Measurements from ENCODE around the gene RBM28. TPM values are rescaled to one million over a fixed set of nuclear protein-coding genes. Genes with fewer than 3 reads are reported as not detected.
"Not testable (repeated sequence)": the region's sequence is repeated elsewhere in the genome, so short reads cannot be mapped to it uniquely, and the experiment has no call there.

RBM28 gene
- total RNA-seq, 3 donors from 2014 or later: 113 to 121 (median 120) TPM

- Mint-ChIP-seq H3K9me3 (no peaks in the 10 kb centered on the region), H3K4me3 (no peak overlapping the region), H3K27me3 (ENCODE audit: low read depth) (no peaks in the 10 kb centered on the region), H3K4me1 (ENCODE audit: low read depth) (no peaks in the 10 kb centered on the region), H3K36me3 (ENCODE audit: insufficient read depth) (peaks cover 49% of the 10 kb centered on the region)
- ATAC-seq (no peak), DNase-seq (no peak)
These were observed 39.5 kb downstream of the RBM28 start for GRCh38 chr7:128304212-128304611.

- Mint-ChIP-seq H3K36me3 (ENCODE audit: insufficient read depth) (peaks cover 46% of the 10 kb centered on the region), H3K4me1 (ENCODE audit: low read depth) (no peaks in the 10 kb centered on the region), H3K4me3 (no peak overlapping the region), H3K9me3 (no peaks in the 10 kb centered on the region), H3K27me3 (ENCODE audit: low read depth) (no peaks in the 10 kb centered on the region)
- ATAC-seq: no peak
- DNase-seq: no peak
These were observed 40.1 kb downstream of the RBM28 start for GRCh38 chr7:128303643-128304042.

GRCh38 chr7:128303133-128303532, 40.6 kb downstream of the RBM28 start:
- no peak for DNase-seq
- Mint-ChIP-seq H3K4me1 (ENCODE audit: low read depth) (no peaks in the 10 kb centered on the region), H3K27me3 (ENCODE audit: low read depth) (no peaks in the 10 kb centered on the region), H3K36me3 (ENCODE audit: insufficient read depth) (peaks cover 43% of the 10 kb centered on the region), H3K4me3 (no peak overlapping the region), H3K9me3 (no peaks in the 10 kb centered on the region)
- no peak for ATAC-seq

GRCh38 chr7:128302139-128302538, 41.6 kb downstream of the RBM28 start:
- DNase-seq: no peak
- Mint-ChIP-seq H3K4me3 (no peak overlapping the region), H3K36me3 (ENCODE audit: insufficient read depth) (peaks cover 35% of the 10 kb centered on the region), H3K4me1 (ENCODE audit: low read depth) (no peaks in the 10 kb centered on the region), H3K9me3 (no peaks in the 10 kb centered on the region), H3K27me3 (ENCODE audit: low read depth) (no peaks in the 10 kb centered on the region)
- no peak for ATAC-seq

GRCh38 chr7:128299109-128299607, 44.5 kb downstream of the RBM28 start:
- Mint-ChIP-seq H3K36me3 (ENCODE audit: insufficient read depth) (peaks cover 13% of the 10 kb centered on the region), H3K4me1 (ENCODE audit: low read depth) (no peaks in the 10 kb centered on the region), H3K4me3 (no peak overlapping the region), H3K27me3 (ENCODE audit: low read depth) (no peaks in the 10 kb centered on the region), H3K9me3 (no peaks in the 10 kb centered on the region)
- ATAC-seq (no peak), DNase-seq (no peak)

GRCh38 chr7:128298004-128298403, 45.7 kb downstream of the RBM28 start:
- not testable (repeated sequence) for H3K4me1 Mint-ChIP-seq (ENCODE audit: low read depth); H3K9me3 Mint-ChIP-seq; H3K27me3 Mint-ChIP-seq (ENCODE audit: low read depth); ATAC-seq; DNase-seq; H3K4me3 Mint-ChIP-seq
- H3K36me3 Mint-ChIP-seq (ENCODE audit: insufficient read depth): peaks cover 16% of the 10 kb centered on the region

- DNase-seq: no peak
- Mint-ChIP-seq H3K4me1 (ENCODE audit: low read depth) (no peaks in the 10 kb centered on the region), H3K9me3 (no peaks in the 10 kb centered on the region), H3K36me3 (ENCODE audit: insufficient read depth) (peaks cover 25% of the 10 kb centered on the region), H3K4me3 (no peak overlapping the region), H3K27me3 (ENCODE audit: low read depth) (no peaks in the 10 kb centered on the region)
- ATAC-seq: no peak
These were observed 56.2 kb downstream of the RBM28 start for GRCh38 chr7:128287556-128287955.

- ATAC-seq (no peak), DNase-seq (no peak)
- no peaks in the 10 kb centered on the region for H3K27me3 Mint-ChIP-seq (ENCODE audit: low read depth)
- peaks cover 12% of the 10 kb centered on the region for H3K9me3 Mint-ChIP-seq
- H3K4me3 Mint-ChIP-seq: no peak overlapping the region
- H3K4me1 Mint-ChIP-seq (ENCODE audit: low read depth): no peaks in the 10 kb centered on the region
- peaks cover 19% of the 10 kb centered on the region for H3K36me3 Mint-ChIP-seq (ENCODE audit: insufficient read depth)
These were observed 59.6 kb downstream of the RBM28 start for GRCh38 chr7:128284102-128284501.

GRCh38 chr7:128281605-128282380, 61.9 kb downstream of the RBM28 start:
- H3K4me1 Mint-ChIP-seq (ENCODE audit: low read depth): no peaks in the 10 kb centered on the region
- no peaks in the 10 kb centered on the region for H3K27me3 Mint-ChIP-seq (ENCODE audit: low read depth)
- no peak for ATAC-seq
- no peak for DNase-seq
- peaks cover 12% of the 10 kb centered on the region for H3K9me3 Mint-ChIP-seq
- no peak overlapping the region for H3K4me3 Mint-ChIP-seq
- peaks cover 15% of the 10 kb centered on the region for H3K36me3 Mint-ChIP-seq (ENCODE audit: insufficient read depth)

- not testable (repeated sequence) for H3K27me3 Mint-ChIP-seq (ENCODE audit: low read depth); H3K4me3 Mint-ChIP-seq; DNase-seq; ATAC-seq; H3K4me1 Mint-ChIP-seq (ENCODE audit: low read depth)
- Mint-ChIP-seq H3K9me3 (peaks cover 12% of the 10 kb centered on the region), H3K36me3 (ENCODE audit: insufficient read depth) (peaks cover 12% of the 10 kb centered on the region)
These were observed 63.3 kb downstream of the RBM28 start for GRCh38 chr7:128280451-128280850.

GRCh38 chr7:128279124-128279713, 64.5 kb downstream of the RBM28 start:
- no peaks in the 10 kb centered on the region for H3K27me3 Mint-ChIP-seq (ENCODE audit: low read depth)
- H3K4me1 Mint-ChIP-seq (ENCODE audit: low read depth): no peaks in the 10 kb centered on the region
- no peak for ATAC-seq
- H3K36me3 Mint-ChIP-seq (ENCODE audit: insufficient read depth): peaks cover 8% of the 10 kb centered on the region
- peaks cover 12% of the 10 kb centered on the region for H3K9me3 Mint-ChIP-seq
- no peak overlapping the region for H3K4me3 Mint-ChIP-seq
- DNase-seq: no peak

GRCh38 chr7:128278366-128278765, 65.3 kb downstream of the RBM28 start:
- ATAC-seq: no peak
- no peak overlapping the region for H3K4me3 Mint-ChIP-seq

GRCh38 chr7:128275681-128276080, 68.0 kb downstream of the RBM28 start:
- Mint-ChIP-seq H3K9me3 (peaks cover 9% of the 10 kb centered on the region), H3K27me3 (ENCODE audit: low read depth) (peaks cover 13% of the 10 kb centered on the region), H3K4me1 (ENCODE audit: low read depth) (peaks cover 5% of the 10 kb centered on the region), H3K36me3 (ENCODE audit: insufficient read depth) (peaks cover 2% of the 10 kb centered on the region), H3K4me3 (no peak overlapping the region)
- ATAC-seq (no peak), DNase-seq (no peak)

More at GRCh38 chr7:128278366-128278765, 65.3 kb downstream of the RBM28 start:
- Mint-ChIP-seq H3K27me3 (ENCODE audit: low read depth) (no peaks in the 10 kb centered on the region), H3K9me3 (peaks cover 12% of the 10 kb centered on the region), H3K36me3 (ENCODE audit: insufficient read depth) (peaks cover 8% of the 10 kb centered on the region), H3K4me1 (ENCODE audit: low read depth) (no peaks in the 10 kb centered on the region)
- DNase-seq: no peak

GRCh38 chr7:128274884-128275603, 68.7 kb downstream of the RBM28 start:
- peaks cover 2% of the 10 kb centered on the region for H3K36me3 Mint-ChIP-seq (ENCODE audit: insufficient read depth)
- H3K4me3 Mint-ChIP-seq: no peak overlapping the region
- H3K9me3 Mint-ChIP-seq: peaks cover 6% of the 10 kb centered on the region
- DNase-seq (no peak), ATAC-seq (no peak)
- peaks cover 5% of the 10 kb centered on the region for H3K4me1 Mint-ChIP-seq (ENCODE audit: low read depth)
- H3K27me3 Mint-ChIP-seq (ENCODE audit: low read depth): peaks cover 13% of the 10 kb centered on the region

All from activated T-cell treated with anti-CD3 and anti-CD28 coated beads, Interleukin-2, amount 50 U/mL, for 4 hours (primary cell).